ENCODE data around the gene SSNA1. TPM values are rescaled to one million over a fixed set of nuclear protein-coding genes. Genes with fewer than 3 reads are reported as not detected.
A peak's percentile ranks its signal among the peaks of the same experiment; 100 is the strongest.

Gene SSNA1
- total and polyA plus RNA-seq, 9 of the 15 experiments (the other 6 are each of a cell fraction or from before 2014, with no cell fraction given) = 1.9 to 130 (median 57.1) TPM

DNA sequence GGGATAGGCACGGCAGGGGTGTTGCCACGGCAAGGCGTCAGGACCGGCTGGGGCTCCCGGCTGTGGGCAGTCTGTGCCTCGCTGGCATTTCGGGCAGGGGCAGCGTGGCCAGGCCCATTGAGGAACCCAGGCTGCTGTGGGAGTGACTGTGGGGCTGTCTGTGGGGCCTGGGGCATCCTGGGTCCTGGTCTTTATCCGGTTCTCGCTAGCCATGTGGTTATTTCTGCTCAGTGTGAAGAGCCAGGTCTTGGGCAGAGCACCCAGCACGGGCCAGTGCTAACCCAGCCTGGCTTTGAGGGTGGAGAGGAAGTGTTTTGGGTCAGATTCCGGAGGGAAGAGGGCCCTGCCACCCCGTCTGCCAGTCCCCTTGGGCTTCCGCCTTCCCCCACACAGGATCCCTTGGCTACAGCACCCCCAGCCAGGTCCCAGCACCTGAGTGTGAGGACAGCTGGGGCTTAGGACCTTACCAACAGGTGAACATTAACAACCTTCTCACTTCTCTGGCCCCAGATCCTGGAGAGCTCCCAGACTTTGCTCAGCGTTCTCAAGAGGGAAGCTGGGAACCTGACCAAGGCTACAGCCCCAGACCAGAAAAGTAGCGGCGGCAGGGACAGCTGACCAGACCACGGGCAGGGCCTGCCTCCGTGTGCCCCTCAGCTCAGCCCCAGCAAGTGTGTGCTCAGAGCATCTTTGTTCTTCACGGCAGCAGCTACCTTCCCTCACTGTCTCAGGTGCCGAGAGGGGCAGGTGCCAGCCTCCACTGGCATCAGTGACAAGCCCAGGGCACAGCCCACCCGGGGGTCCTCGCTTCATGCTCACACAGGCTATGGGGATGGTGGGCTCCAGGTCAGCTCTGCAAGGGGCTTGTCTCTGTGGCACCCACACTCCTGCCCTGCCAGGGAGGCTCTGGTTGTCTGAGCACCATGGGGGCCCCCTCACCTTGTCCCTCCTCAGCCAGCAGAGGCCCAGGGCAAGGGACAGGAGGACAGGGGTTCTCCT, 1.1 kb downstream of the SSNA1 start (continued):
- TF ChIP-seq, protein P1, sequence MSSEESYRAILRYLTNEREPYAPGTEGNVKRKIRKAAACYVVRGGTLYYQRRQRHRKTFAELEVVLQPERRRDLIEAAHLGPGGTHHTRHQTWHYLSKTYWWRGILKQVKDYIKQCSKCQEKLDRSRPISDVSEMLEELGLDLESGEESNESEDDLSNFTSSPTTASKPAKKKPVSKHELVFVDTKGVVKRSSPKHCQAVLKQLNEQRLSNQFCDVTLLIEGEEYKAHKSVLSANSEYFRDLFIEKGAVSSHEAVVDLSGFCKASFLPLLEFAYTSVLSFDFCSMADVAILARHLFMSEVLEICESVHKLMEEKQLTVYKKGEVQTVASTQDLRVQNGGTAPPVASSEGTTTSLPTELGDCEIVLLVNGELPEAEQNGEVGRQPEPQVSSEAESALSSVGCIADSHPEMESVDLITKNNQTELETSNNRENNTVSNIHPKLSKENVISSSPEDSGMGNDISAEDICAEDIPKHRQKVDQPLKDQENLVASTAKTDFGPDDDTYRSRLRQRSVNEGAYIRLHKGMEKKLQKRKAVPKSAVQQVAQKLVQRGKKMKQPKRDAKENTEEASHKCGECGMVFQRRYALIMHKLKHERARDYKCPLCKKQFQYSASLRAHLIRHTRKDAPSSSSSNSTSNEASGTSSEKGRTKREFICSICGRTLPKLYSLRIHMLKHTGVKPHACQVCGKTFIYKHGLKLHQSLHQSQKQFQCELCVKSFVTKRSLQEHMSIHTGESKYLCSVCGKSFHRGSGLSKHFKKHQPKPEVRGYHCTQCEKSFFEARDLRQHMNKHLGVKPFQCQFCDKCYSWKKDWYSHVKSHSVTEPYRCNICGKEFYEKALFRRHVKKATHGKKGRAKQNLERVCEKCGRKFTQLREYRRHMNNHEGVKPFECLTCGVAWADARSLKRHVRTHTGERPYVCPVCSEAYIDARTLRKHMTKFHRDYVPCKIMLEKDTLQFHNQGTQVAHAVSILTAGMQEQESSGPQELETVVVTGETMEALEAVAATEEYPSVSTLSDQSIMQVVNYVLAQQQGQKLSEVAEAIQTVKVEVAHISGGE (CRISPR knock-in tag; IDR thresholded peaks at IDR 0.05) = 0 out of 6 replicates have a peak, but pooled peaks of 1 of the 3 experiments have one; percentile 5
- no peak for TF ChIP-seq LARP7 (IDR thresholded peaks at IDR 0.05)
- TF ChIP-seq NCOA1 (IDR thresholded peaks at IDR 0.05; ENCODE audit: low read depth) = no peak
- 0 out of 2 replicates have a peak, but pooled peaks have one; percentile 26 for TF ChIP-seq RUNX1 (IDR thresholded peaks at IDR 0.05; ENCODE audit: low read depth)
- peak; percentile 35; the same call in 1 of the 2 replicates for TF ChIP-seq POLR2G (IDR thresholded peaks at IDR 0.05; ENCODE audit: low read depth, low read length)
- TF ChIP-seq NR2F6 (CRISPR knock-in tag; IDR thresholded peaks at IDR 0.05) = 0 out of 2 replicates have a peak, but pooled peaks have one; percentile 45
